ENCODE results near the gene KDM5B. TPM values are rescaled to one million over a fixed set of nuclear protein-coding genes. Genes with fewer than 3 reads are reported as not detected.

The KDM5B gene
- total and polyA plus RNA-seq, 2 of the 8 experiments (the other 6 are each of a cell fraction or from before 2014, with no cell fraction given) = 73.3 to 210 TPM

GRCh38 chr1:202798260-202798659 is 10.0 kb downstream of the KDM5B start:
- H2BK15ac ChIP-seq (ENCODE audit: low read length) = no peak overlapping the region
- FAIRE-seq (no peak), DNase-seq (ENCODE audit: low read depth in 1 of 2, low spot score in 2 of 2) (no peak)
- no peak overlapping the region for H3K14ac ChIP-seq (ENCODE audit: insufficient read length)
- peaks cover 0 to 7% (median 3%) of the 10 kb centered on the region in 4 experiments; a peak in 6 of 7 replicates for H3K4me1 ChIP-seq (replicated peaks in 1 of 4; ENCODE audit: control insufficient read depth in 3 of 4, insufficient read depth in 4 of 4, low read length in 3 of 4)
- H3K79me2 ChIP-seq (ENCODE audit: control insufficient read depth in 1 of 2, insufficient read depth in 2 of 2, low read length in 2 of 2) = peaks cover 72 to 100% of the 10 kb centered on the region in 2 experiments
- H3K56ac ChIP-seq (replicated peaks; ENCODE audit: insufficient read length, low read depth, low read length) = no peak overlapping the region
- 86% methylated on average over 4 of the region's 4 CpGs; no CpG with 5 or more reads in 1 of the 2 experiments for WGBS, 2 experiments (ENCODE audit: extremely low coverage in 1 of 2, insufficient coverage in 1 of 2, insufficient read length in 1 of 2, insufficient replicate concordance in 2 of 2, low coverage in 1 of 2, low lambda C conversion rate in 2 of 2, missing lambda C conversion rate in 1 of 2)
- no peaks in the 10 kb centered on the region for H3K23me2 ChIP-seq (ENCODE audit: low read depth, low read length)
- H2BK5ac ChIP-seq (ENCODE audit: low read depth, low read length) = no peak overlapping the region
- ChIA-PET POLR2A (ENCODE audit: partially characterized antibody) (interaction anchor here (1.4 to 2.1 kb wide), 5 partner anchors 10 to 63 kb away, joined by 3 to 9 read pairs (median 5); partner anchors contain the start of genes KDM5B and PCAT6), CTCF (ENCODE audit: partially characterized antibody) (interaction anchor here (1.9 kb wide), 1 partner anchor 55 kb away, joined by 10 read pairs; no protein-coding TSS in a partner anchor)
- H3K79me1 ChIP-seq (ENCODE audit: low read depth, low read length) = peaks cover 13% of the 10 kb centered on the region
- no peak overlapping the region for H3K4me2 ChIP-seq (ENCODE audit: insufficient read depth in 1 of 2, low read depth in 2 of 2, low read length in 2 of 2)
- H3K4me3 ChIP-seq (ENCODE audit: extremely low read depth in 1 of 4, insufficient read depth in 2 of 4, low read depth in 3 of 4, low read length in 4 of 4) = no peak overlapping the region
- no peak overlapping the region for H3K27ac ChIP-seq (ENCODE audit: low read depth, low read length)
- no peak overlapping the region; a peak in 1 of 7 replicates for H3K9ac ChIP-seq (replicated peaks in 1 of 4; ENCODE audit: extremely low read depth in 1 of 4, low read depth in 3 of 4, low read length in 3 of 4)
- H4K5ac ChIP-seq (ENCODE audit: insufficient read length, low read depth, low read length) = no peak overlapping the region
- H4K20me1 ChIP-seq (replicated peaks in 1 of 2; ENCODE audit: control insufficient read depth in 1 of 2, insufficient read depth in 2 of 2, low read length in 2 of 2) = peaks cover 31 to 61% of the 10 kb centered on the region in 2 experiments
- H2BK120ac ChIP-seq (replicated peaks; ENCODE audit: low read depth, low read length) = no peak overlapping the region
- H3K27me3 ChIP-seq (replicated peaks in 1 of 4; ENCODE audit: control insufficient read depth in 3 of 4, extremely low read depth in 1 of 4, insufficient read depth in 3 of 4, low read length in 3 of 4) = no peaks in the 10 kb centered on the region
- no peak overlapping the region for H4K8ac ChIP-seq (ENCODE audit: extremely low read depth, insufficient read depth, low read length)
- H3K23ac ChIP-seq (ENCODE audit: insufficient read length) = no peak overlapping the region
- H2BK12ac ChIP-seq (ENCODE audit: low read depth, low read length) = no peak overlapping the region
- H2BK20ac ChIP-seq (ENCODE audit: low read length) = no peak overlapping the region
- no peak overlapping the region for H2AFZ ChIP-seq (ENCODE audit: low read length)
- no peak overlapping the region for H3K18ac ChIP-seq (ENCODE audit: extremely low read depth, low read length)
- peaks cover 0 to 2% (median 0%) of the 10 kb centered on the region in 4 experiments; a peak in 2 of 8 replicates for H3K36me3 ChIP-seq (ENCODE audit: control insufficient read depth in 2 of 4, insufficient read depth in 4 of 4, low read length in 3 of 4)
- no peaks in the 10 kb centered on the region for H3K9me3 ChIP-seq (ENCODE audit: insufficient read depth in 2 of 2, low read depth in 1 of 2, low read length in 1 of 2)
- H4K91ac ChIP-seq (replicated peaks; ENCODE audit: insufficient read length, low read length) = no peak overlapping the region
- H3K4ac ChIP-seq (replicated peaks; ENCODE audit: insufficient read length, low read depth, low read length) = no peak overlapping the region
- H2AK5ac ChIP-seq (ENCODE audit: low read depth, low read length) = no peak overlapping the region
- TF ChIP-seq YY1 (IDR thresholded peaks at IDR 0.05; ENCODE audit: low read depth, low read length) = no peak

Data from H1 (cell line).